H1 (cell line): ENCODE results near the gene CREBBP. TPM values are rescaled to one million over a fixed set of nuclear protein-coding genes. Genes with fewer than 3 reads are reported as not detected.

Experiments
- CTCF ChIA-PET: fragments of 300-600 bp; sonication (Branson Sonifier 250); formaldehyde crosslinking; loops from one replicate; lab custom pipeline; 2021; ENCODE audit not compliant: partially characterized antibody; lab: Charles Lee
- POLR2A ChIA-PET: fragments of 300-600 bp; sonication (Branson Sonifier 250); formaldehyde crosslinking; loops from one replicate; lab custom pipeline; 2021; ENCODE audit warnings: inconsistent platforms; ENCODE audit not compliant: partially characterized antibody; lab: Charles Lee
- DNase-seq, 2 experiments: peaks; one replicate each; pipeline versions ENCODE4 v3.0.0 to v3.0.0-alpha.2; 2010 to 2022; ENCODE audit warnings: low spot score in 2 of 2, low read depth in 1 of 2, mixed read lengths in 1 of 2
- FAIRE-seq: peaks from 2 replicates; lab custom pipeline; 2011; peaks lifted over from hg19 to GRCh38; lab: Jason Lieb, UNC
- H2AFZ ChIP-seq: 2 replicates; pipeline ENCODE4 v1.8.1; 2012; ENCODE audit warnings: low read length, inconsistent platforms
- H2AK5ac ChIP-seq: 2 replicates; pipeline ENCODE4 v1.6.1; 2013; ENCODE audit warnings: low read depth, low read length
- H2BK120ac ChIP-seq: replicated peaks from 2 replicates; pipeline ENCODE3; 2013; ENCODE audit warnings: low read depth, low read length, inconsistent platforms
- H2BK12ac ChIP-seq: 2 replicates; pipeline ENCODE4 v1.6.1; 2013; ENCODE audit warnings: low read depth, low read length
- H2BK15ac ChIP-seq: 2 replicates; pipeline ENCODE4 v1.6.1; 2013; ENCODE audit warnings: low read length
- H2BK20ac ChIP-seq: 2 replicates; pipeline ENCODE4 v1.6.1; 2013; ENCODE audit warnings: low read length
- H2BK5ac ChIP-seq: 2 replicates; pipeline ENCODE4 v1.6.1; 2013; ENCODE audit warnings: low read depth, low read length
- H3K14ac ChIP-seq: 2 replicates; pipeline ENCODE4 v1.6.1; 2013; ENCODE audit warnings: inconsistent platforms; ENCODE audit not compliant: insufficient read length
- H3K18ac ChIP-seq: 2 replicates; pipeline ENCODE4 v1.6.1; 2013; ENCODE audit warnings: low read length; ENCODE audit errors: extremely low read depth
- H3K23ac ChIP-seq: 2 replicates; pipeline ENCODE4 v1.6.1; 2013; ENCODE audit warnings: inconsistent platforms; ENCODE audit not compliant: insufficient read length
- H3K23me2 ChIP-seq: 2 replicates; pipeline ENCODE4 v1.6.1; 2013; ENCODE audit warnings: low read depth, low read length
- H3K27ac ChIP-seq: 2 replicates; pipeline ENCODE4 v1.6.1; 2011; ENCODE audit warnings: low read depth, low read length, inconsistent platforms
- H3K27me3 ChIP-seq, 4 experiments: replicated peaks in 1 of 4; 1 replicate in 1 of 4; 2 replicates in 3 of 4; pipeline versions ENCODE4 v1.6.1 to v1.8.1; 2011 to 2013; ENCODE audit warnings: low read length in 3 of 4, mild to moderate bottlenecking in 3 of 4, inconsistent platforms in 2 of 4, mixed read lengths in 2 of 4, moderate library complexity in 1 of 4; ENCODE audit not compliant: control insufficient read depth in 3 of 4, insufficient read depth in 3 of 4; ENCODE audit errors: extremely low read depth in 1 of 4
- H3K36me3 ChIP-seq, 4 experiments: 2 replicates each; pipeline versions ENCODE4 v1.6.1 to v1.8.1; 2011 to 2013; ENCODE audit warnings: mild to moderate bottlenecking in 4 of 4, low read length in 3 of 4, moderate library complexity in 2 of 4, control low read depth in 1 of 4, inconsistent platforms in 1 of 4; ENCODE audit not compliant: insufficient read depth in 4 of 4, control insufficient read depth in 2 of 4
- H3K4ac ChIP-seq: replicated peaks from 2 replicates; pipeline ENCODE3; 2013; ENCODE audit warnings: low read length, low read depth, mixed read lengths, inconsistent platforms; ENCODE audit not compliant: insufficient read length
- H3K4me1 ChIP-seq, 4 experiments: replicated peaks in 1 of 4; 1 replicate in 1 of 4; 2 replicates in 3 of 4; pipeline versions ENCODE4 v1.6.1 to v1.8.1; 2011 to 2013; ENCODE audit warnings: low read length in 3 of 4, inconsistent platforms in 2 of 4, mixed read lengths in 1 of 4; ENCODE audit not compliant: insufficient read depth in 4 of 4, control insufficient read depth in 3 of 4
- H3K4me2 ChIP-seq, 2 experiments: 2 replicates each; pipeline versions ENCODE4 v1.6.1 to v1.8.1; 2011 to 2013; ENCODE audit warnings: low read depth in 2 of 2, low read length in 2 of 2, control low read depth in 1 of 2, inconsistent platforms in 1 of 2, mild to moderate bottlenecking in 1 of 2; ENCODE audit not compliant: insufficient read depth in 1 of 2
- H3K4me3 ChIP-seq, 4 experiments: fragments of 200-600, 300-600 bp in 1 of 4; sonication (generic), shearing (Covaris generic), sonication (Bioruptor Twin) in 1 of 4; 2 replicates each; pipeline versions ENCODE4 v1.5.1 to v1.8.1; 2011 to 2016; ENCODE audit warnings: low read length in 4 of 4, low read depth in 3 of 4, control low read depth in 2 of 4, inconsistent platforms in 2 of 4, mild to moderate bottlenecking in 2 of 4, mixed read lengths in 1 of 4, moderate library complexity in 1 of 4; ENCODE audit not compliant: insufficient read depth in 2 of 4; ENCODE audit errors: extremely low read depth in 1 of 4
- H3K56ac ChIP-seq: replicated peaks from 2 replicates; pipeline ENCODE3; 2013; ENCODE audit warnings: low read depth, mild to moderate bottlenecking, mixed read lengths, low read length, inconsistent platforms; ENCODE audit not compliant: insufficient read length
- H3K79me1 ChIP-seq: 2 replicates; pipeline ENCODE4 v1.6.1; 2013; ENCODE audit warnings: low read depth, low read length, control low read depth
- H3K79me2 ChIP-seq, 2 experiments: 2 replicates each; pipeline versions ENCODE4 v1.6.1 to v1.8.1; 2012 to 2013; ENCODE audit warnings: low read length in 2 of 2, mild to moderate bottlenecking in 2 of 2, inconsistent platforms in 1 of 2; ENCODE audit not compliant: insufficient read depth in 2 of 2, control insufficient read depth in 1 of 2
- H3K9ac ChIP-seq, 4 experiments: replicated peaks in 1 of 4; 1 replicate in 1 of 4; 2 replicates in 3 of 4; pipeline versions ENCODE4 v1.6.1 to v1.8.1; 2011 to 2013; ENCODE audit warnings: low read depth in 3 of 4, low read length in 3 of 4, control low read depth in 2 of 4, mild to moderate bottlenecking in 2 of 4, moderate library complexity in 2 of 4, inconsistent platforms in 1 of 4; ENCODE audit errors: extremely low read depth in 1 of 4
- H3K9me3 ChIP-seq, 2 experiments: 2 replicates each; pipeline versions ENCODE4 v1.6.1 to v1.8.1; 2012 to 2013; ENCODE audit warnings: mild to moderate bottlenecking in 2 of 2, moderate library complexity in 2 of 2, control low read depth in 1 of 2, inconsistent platforms in 1 of 2, low read depth in 1 of 2, low read length in 1 of 2, mixed read lengths in 1 of 2; ENCODE audit not compliant: insufficient read depth in 2 of 2
- H4K20me1 ChIP-seq, 2 experiments: replicated peaks in 1 of 2; 2 replicates each; pipeline versions ENCODE3 to v1.8.1; 2011 to 2013; ENCODE audit warnings: inconsistent platforms in 2 of 2, low read length in 2 of 2, mild to moderate bottlenecking in 1 of 2; ENCODE audit not compliant: insufficient read depth in 2 of 2, control insufficient read depth in 1 of 2
- H4K5ac ChIP-seq: 2 replicates; pipeline ENCODE4 v1.6.1; 2013; ENCODE audit warnings: low read length, low read depth, mixed read lengths, inconsistent platforms; ENCODE audit not compliant: insufficient read length
- H4K8ac ChIP-seq: 2 replicates; pipeline ENCODE4 v1.8.0; 2013; ENCODE audit warnings: mild to moderate bottlenecking, moderate library complexity, low read length, inconsistent platforms; ENCODE audit not compliant: insufficient read depth; ENCODE audit errors: extremely low read depth
- H4K91ac ChIP-seq: replicated peaks from 2 replicates; pipeline ENCODE3; 2013; ENCODE audit warnings: low read length, mixed read lengths, inconsistent platforms; ENCODE audit not compliant: insufficient read length
- BRCA1 ChIP-seq: IDR thresholded peaks from 2 replicates; pipeline ENCODE4 v1.6.1; 2012; ENCODE audit warnings: low read depth, low read length, improper control_type of control experiment
- E2F6 ChIP-seq: IDR thresholded peaks from 2 replicates; pipeline ENCODE4 v1.6.1; 2012; ENCODE audit warnings: inconsistent platforms
- EGR1 ChIP-seq: IDR thresholded peaks from 2 replicates; pipeline ENCODE4 v1.6.1; 2011; ENCODE audit warnings: low read depth, low read length, borderline replicate concordance
- EP300 ChIP-seq, 2 experiments: IDR thresholded peaks; 1 replicate in 1 of 2; 2 replicates in 1 of 2; pipeline ENCODE4 v1.6.1; 2011 to 2012; ENCODE audit warnings: low read depth in 2 of 2, low read length in 2 of 2, mild to moderate bottlenecking in 2 of 2, borderline replicate concordance in 1 of 2, inconsistent platforms in 1 of 2, moderate library complexity in 1 of 2
- EZH2 ChIP-seq: fragments of 200-600 bp; sonication (generic); IDR thresholded peaks from 2 replicates; pipeline ENCODE4 v1.7.1; 2012; ENCODE audit warnings: low read depth, mild to moderate bottlenecking, moderate library complexity, low read length, inconsistent platforms; ENCODE audit not compliant: severe bottlenecking
- GTF2F1 ChIP-seq: IDR thresholded peaks from 2 replicates; pipeline ENCODE4 v1.6.1; 2012; ENCODE audit warnings: low read depth, low read length, improper control_type of control experiment, borderline replicate concordance
- PHF8 ChIP-seq: fragments of 200-600 bp; sonication (generic); conservative IDR thresholded peaks from 2 replicates; pipeline ENCODE4 v1.7.1; 2012; ENCODE audit warnings: low read depth, mild to moderate bottlenecking, inconsistent platforms, low read length, moderate library complexity
- SRF ChIP-seq: IDR thresholded peaks from 2 replicates; pipeline ENCODE4 v1.6.1; 2011; ENCODE audit warnings: mild to moderate bottlenecking, low read depth, low read length, moderate library complexity
- USF2 ChIP-seq: IDR thresholded peaks from 2 replicates; pipeline ENCODE4 v1.6.1; 2011; ENCODE audit warnings: low read length, improper control_type of control experiment
- WGBS, 2 experiments: shearing (Covaris generic) in 1 of 2; methylation state at CpG; one replicate each; pipeline versions ENCODE4 v1.1.6 to v1.1.7; 2013 to 2015; ENCODE audit warnings: low lambda C conversion rate in 2 of 2, mixed read lengths in 2 of 2, inconsistent platforms in 1 of 2, low coverage in 1 of 2, missing lambda C conversion rate in 1 of 2; ENCODE audit not compliant: insufficient replicate concordance in 2 of 2, insufficient coverage in 1 of 2, insufficient read length in 1 of 2; ENCODE audit errors: extremely low coverage in 1 of 2, missing lambda C conversion rate in 1 of 2; 5-methylcytosine and 5-hydroxymethylcytosine counted together
- polyA plus RNA-seq, 7 experiments: library from polyadenylated mRNA; depleted of rRNA in 3 of 7; stranded (reverse) in 5 of 7; unstranded in 2 of 7; fragments of >200 nt in 5 of 7; fragments of 200-250 nt in 2 of 7; gene quantifications; 1 replicate in 5 of 7; 2 replicates in 1 of 7; 4 replicates in 1 of 7; pipeline versions ENCODE4 v1.2.1 to v1.2.3, GENCODE V29; 2011 to 2013; ENCODE audit warnings: missing spikeins in 2 of 7, mixed read lengths in 2 of 7
- total RNA-seq: library from RNA; stranded (reverse); fragmentation: NEBNext Ultra II Directional; extraction: Animal tissue kit (Norgen Biotek cat#: 25700); gene quantifications from 2 replicates; pipeline ENCODE4 v1.2.1, GENCODE V29; 2021
- TF ChIP-seq, protein P1 (sequence below): IDR thresholded peaks from 2 replicates; pipeline ENCODE4 v1.6.1; 2012; ENCODE audit warnings: low read length, inconsistent platforms

CREBBP gene
- total and polyA plus RNA-seq, 2 of the 8 experiments (the other 6 are each of a cell fraction or from before 2014, with no cell fraction given) = 10.0 to 60.1 TPM

DNA sequence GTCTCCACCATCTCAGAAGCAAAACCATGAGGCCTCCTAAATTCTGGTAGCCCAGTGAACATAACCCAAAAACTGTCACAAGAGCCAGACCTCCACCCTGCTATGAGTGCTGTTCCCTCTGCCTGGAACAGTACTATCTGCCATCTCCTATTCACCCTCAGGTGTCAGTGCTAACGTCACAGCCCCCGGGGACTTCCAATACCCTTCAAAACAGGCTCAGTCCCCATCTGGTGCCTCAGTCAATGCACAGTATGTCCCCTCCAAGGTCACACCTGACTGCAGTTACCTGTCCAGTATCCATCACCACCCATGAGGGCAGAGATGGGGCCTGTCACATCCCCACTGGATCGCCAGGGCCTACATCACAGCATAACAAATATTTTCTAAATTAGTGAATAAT lies 11.5 kb downstream of the CREBBP start:
- Histone ChIP-seq H3K9me3 (no peaks in the 10 kb centered on the region), H2AFZ (no peak overlapping the region), H2BK5ac (no peak overlapping the region), H3K23ac (no peak overlapping the region), H3K4me2 (no peak overlapping the region), H2AK5ac (no peak overlapping the region), H3K79me1 (peaks cover 18% of the 10 kb centered on the region), H3K23me2 (no peaks in the 10 kb centered on the region), H2BK12ac (no peak overlapping the region), H4K20me1 (peaks cover 39 to 44% of the 10 kb centered on the region in 2 experiments), H3K79me2 (peaks cover 27 to 100% of the 10 kb centered on the region in 2 experiments), H3K18ac (no peak overlapping the region), H4K8ac (no peak overlapping the region), H2BK15ac (no peak overlapping the region), H4K91ac (no peak overlapping the region), H3K9ac (no peak overlapping the region), H3K14ac (no peak overlapping the region), H3K4me3 (no peak overlapping the region), H4K5ac (no peak overlapping the region), H2BK120ac (no peak overlapping the region), H3K36me3 (no peaks in the 10 kb centered on the region), H3K4me1 (peaks cover 0 to 12% (median 4%) of the 10 kb centered on the region in 4 experiments; a peak in 4 of 7 replicates), H3K4ac (no peak overlapping the region), H3K27ac (no peak overlapping the region), H2BK20ac (no peak overlapping the region), H3K56ac (no peak overlapping the region), H3K27me3 (no peaks in the 10 kb centered on the region)
- POLR2A ChIA-PET = interaction anchor here (1.0 kb wide), 1 partner anchor 10 kb away, joined by 3 read pairs; no protein-coding TSS in a partner anchor
- DNase-seq (no peak), FAIRE-seq (no peak)
- 87% methylated on average over 3 of the region's 3 CpGs; no CpG with 5 or more reads in 1 of the 2 experiments for WGBS, 2 experiments
- CTCF ChIA-PET = no interaction called here
- TF ChIP-seq PHF8 = no peak
- TF ChIP-seq SRF = no peak
- no peak for TF ChIP-seq E2F6
- TF ChIP-seq EZH2 = no peak
- TF ChIP-seq, protein P1, sequence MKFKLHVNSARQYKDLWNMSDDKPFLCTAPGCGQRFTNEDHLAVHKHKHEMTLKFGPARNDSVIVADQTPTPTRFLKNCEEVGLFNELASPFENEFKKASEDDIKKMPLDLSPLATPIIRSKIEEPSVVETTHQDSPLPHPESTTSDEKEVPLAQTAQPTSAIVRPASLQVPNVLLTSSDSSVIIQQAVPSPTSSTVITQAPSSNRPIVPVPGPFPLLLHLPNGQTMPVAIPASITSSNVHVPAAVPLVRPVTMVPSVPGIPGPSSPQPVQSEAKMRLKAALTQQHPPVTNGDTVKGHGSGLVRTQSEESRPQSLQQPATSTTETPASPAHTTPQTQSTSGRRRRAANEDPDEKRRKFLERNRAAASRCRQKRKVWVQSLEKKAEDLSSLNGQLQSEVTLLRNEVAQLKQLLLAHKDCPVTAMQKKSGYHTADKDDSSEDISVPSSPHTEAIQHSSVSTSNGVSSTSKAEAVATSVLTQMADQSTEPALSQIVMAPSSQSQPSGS = no peak
- no peak for TF ChIP-seq EP300 (IDR thresholded peaks at IDR 0.05; ENCODE audit: borderline replicate concordance in 1 of 2, low read depth in 2 of 2, low read length in 2 of 2)
- TF ChIP-seq GTF2F1 = no peak
- TF ChIP-seq USF2 = no peak
- TF ChIP-seq EGR1 = no peak
- TF ChIP-seq BRCA1 = no peak
